ENCODE measurements around the gene PDS5B. TPM values are rescaled to one million over a fixed set of nuclear protein-coding genes. Genes with fewer than 3 reads are reported as not detected.

PDS5B gene
- total and polyA plus RNA-seq, 2 of the 8 experiments (the other 6 are each of a cell fraction or from before 2014, with no cell fraction given), result 5.5 to 54.6 TPM

DNA sequence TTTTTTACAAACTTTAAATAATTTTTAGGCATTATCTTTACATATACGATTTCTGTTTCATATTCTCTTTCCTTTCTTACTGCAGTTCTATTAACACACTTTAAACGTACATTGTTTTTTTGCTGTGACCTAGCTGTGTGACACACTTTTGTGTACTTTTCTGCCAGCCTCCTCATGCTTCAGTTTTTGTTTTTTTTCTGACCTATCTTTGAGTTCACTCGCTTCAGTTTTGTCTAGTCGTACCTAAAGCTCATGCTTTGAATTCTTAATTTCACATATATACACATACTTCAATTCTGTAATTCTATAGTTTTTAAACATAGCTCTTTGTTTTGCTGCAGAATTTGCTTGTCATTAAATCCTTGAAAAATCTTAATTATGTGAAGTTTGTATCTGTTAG lies 150.4 kb downstream of the PDS5B start:
- H3K27ac ChIP-seq (ENCODE audit: low read depth, low read length), result no peak overlapping the region
- no peak overlapping the region for H4K8ac ChIP-seq (ENCODE audit: extremely low read depth, insufficient read depth, low read length)
- no peak overlapping the region for H2BK5ac ChIP-seq (ENCODE audit: low read depth, low read length)
- POLR2A ChIA-PET (ENCODE audit: partially characterized antibody), result no interaction called here
- H3K79me1 ChIP-seq (ENCODE audit: low read depth, low read length), result no peaks in the 10 kb centered on the region
- no peak overlapping the region for H2BK15ac ChIP-seq (ENCODE audit: low read length)
- no peak overlapping the region for H2AK5ac ChIP-seq (ENCODE audit: low read depth, low read length)
- H3K23me2 ChIP-seq (ENCODE audit: low read depth, low read length), result no peaks in the 10 kb centered on the region
- H3K56ac ChIP-seq (replicated peaks; ENCODE audit: insufficient read length, low read depth, low read length), result no peak overlapping the region
- no peak overlapping the region for H3K4ac ChIP-seq (replicated peaks; ENCODE audit: insufficient read length, low read depth, low read length)
- WGBS, 2 experiments (ENCODE audit: extremely low coverage in 1 of 2, insufficient coverage in 1 of 2, insufficient read length in 1 of 2, insufficient replicate concordance in 2 of 2, low coverage in 1 of 2, low lambda C conversion rate in 2 of 2, missing lambda C conversion rate in 1 of 2), result 96% methylated on average over 4 of the region's 4 CpGs; no CpG with 5 or more reads in 1 of the 2 experiments
- H3K9me3 ChIP-seq (ENCODE audit: insufficient read depth in 2 of 2, low read depth in 1 of 2, low read length in 1 of 2), result no peaks in the 10 kb centered on the region
- no peaks in the 10 kb centered on the region for H3K27me3 ChIP-seq (replicated peaks in 1 of 4; ENCODE audit: control insufficient read depth in 3 of 4, extremely low read depth in 1 of 4, insufficient read depth in 3 of 4, low read length in 3 of 4)
- H2AFZ ChIP-seq (ENCODE audit: low read length), result no peak overlapping the region
- no peak overlapping the region for H3K9ac ChIP-seq (replicated peaks in 1 of 4; ENCODE audit: extremely low read depth in 1 of 4, low read depth in 3 of 4, low read length in 3 of 4)
- H2BK120ac ChIP-seq (replicated peaks; ENCODE audit: low read depth, low read length), result no peak overlapping the region
- H3K18ac ChIP-seq (ENCODE audit: extremely low read depth, low read length), result no peak overlapping the region
- no peak overlapping the region for H3K14ac ChIP-seq (ENCODE audit: insufficient read length)
- DNase-seq (ENCODE audit: low read depth in 1 of 2, low spot score in 2 of 2), result no peak
- CTCF ChIA-PET (ENCODE audit: partially characterized antibody), result no interaction called here
- no peaks in the 10 kb centered on the region for H3K4me1 ChIP-seq (replicated peaks in 1 of 4; ENCODE audit: control insufficient read depth in 3 of 4, insufficient read depth in 4 of 4, low read length in 3 of 4)
- H3K36me3 ChIP-seq (ENCODE audit: control insufficient read depth in 2 of 4, insufficient read depth in 4 of 4, low read length in 3 of 4), result no peaks in the 10 kb centered on the region
- H2BK12ac ChIP-seq (ENCODE audit: low read depth, low read length), result no peak overlapping the region
- H4K20me1 ChIP-seq (replicated peaks in 1 of 2; ENCODE audit: control insufficient read depth in 1 of 2, insufficient read depth in 2 of 2, low read length in 2 of 2), result no peaks in the 10 kb centered on the region
- no peak overlapping the region for H3K4me3 ChIP-seq (ENCODE audit: extremely low read depth in 1 of 4, insufficient read depth in 2 of 4, low read depth in 3 of 4, low read length in 4 of 4)
- no peak for FAIRE-seq
- no peak overlapping the region for H3K23ac ChIP-seq (ENCODE audit: insufficient read length)
- no peak overlapping the region for H4K91ac ChIP-seq (replicated peaks; ENCODE audit: insufficient read length, low read length)
- no peak overlapping the region for H4K5ac ChIP-seq (ENCODE audit: insufficient read length, low read depth, low read length)
- no peak overlapping the region for H2BK20ac ChIP-seq (ENCODE audit: low read length)
- H3K79me2 ChIP-seq (ENCODE audit: control insufficient read depth in 1 of 2, insufficient read depth in 2 of 2, low read length in 2 of 2), result no peaks in the 10 kb centered on the region
- no peak overlapping the region for H3K4me2 ChIP-seq (ENCODE audit: insufficient read depth in 1 of 2, low read depth in 2 of 2, low read length in 2 of 2)
- TF ChIP-seq BRCA1 (IDR thresholded peaks at IDR 0.05; ENCODE audit: low read depth, low read length) (no peak), RBBP5 (IDR thresholded peaks at IDR 0.05; ENCODE audit: borderline replicate concordance, low read depth, low read length) (no peak), CHD2 (IDR thresholded peaks at IDR 0.05; ENCODE audit: low read length) (no peak), TEAD4 (IDR thresholded peaks at IDR 0.05; ENCODE audit: low read depth, low read length) (no peak), CBX5 (IDR thresholded peaks at IDR 0.05; ENCODE audit: low read depth, low read length) (no peak), SP1 (IDR thresholded peaks at IDR 0.05; ENCODE audit: low read depth, low read length) (no peak), YY1 (IDR thresholded peaks at IDR 0.05; ENCODE audit: low read depth, low read length) (no peak), SP4 (IDR thresholded peaks at IDR 0.05; ENCODE audit: low read length) (no peak), PHF8 (conservative IDR thresholded peaks at IDR 0.05; ENCODE audit: low read depth, low read length) (no peak), EGR1 (IDR thresholded peaks at IDR 0.05; ENCODE audit: borderline replicate concordance, low read depth, low read length) (no peak), SUZ12 (IDR thresholded peaks at IDR 0.05; ENCODE audit: low read length) (no peak), RAD21 (IDR thresholded peaks at IDR 0.05 in 1 of 2, conservative IDR thresholded peaks at IDR 0.05 in 1 of 2; ENCODE audit: low read depth in 2 of 2, low read length in 2 of 2) (no peak), TCF12 (IDR thresholded peaks at IDR 0.05; ENCODE audit: low read depth, low read length) (no peak), EP300 (IDR thresholded peaks at IDR 0.05; ENCODE audit: borderline replicate concordance in 1 of 2, low read depth in 2 of 2, low read length in 2 of 2) (no peak), KDM1A (IDR thresholded peaks at IDR 0.05; ENCODE audit: borderline replicate concordance, low read length) (no peak)

Data from H1 (cell line).